Hair follicle dermal papilla cell (primary cell): ENCODE results near the gene PDIA6. TPM values are rescaled to one million over a fixed set of nuclear protein-coding genes. Genes with fewer than 3 reads are reported as not detected.

Source experiments
- small RNA-seq: library from RNA; depleted of rRNA; stranded (forward); fragments of <200 nt; gene quantifications from one replicate; pipeline ENCODE3, GENCODE V24; 2012
- total RNA-seq: library from RNA; depleted of rRNA; stranded (reverse); fragments of >200 nt; gene quantifications from 2 replicates; pipeline ENCODE4 v1.2.3, GENCODE V29; 2012

PDIA6 gene
- total RNA-seq = 250 and 307 TPM in 2 replicates

GRCh38 chr2:10812362-10813162 lies at the start of gene PDIA6:
Gene PDIA6 (minus strand): TSS chr2:10812785. CDS start chr2:10812696, 89 bp downstream.

Small RNA genes lying within 50 kb of the gene (small RNA-seq; reads per million reads assigned to genes)
- gene RNU7-138P = not detected
- not detected for gene RNU7-176P

Other genes with a start within 250 kb of the PDIA6 start
- gene NOL10, start 122.8 kb downstream of the PDIA6 start, total RNA-seq = 36.8 and 52.9 TPM in 2 replicates
- gene ATP6V1C2, start 91.2 kb downstream of the PDIA6 start, total RNA-seq = not detected in 2 replicates
- under 0.01 TPM in 1 of 2 replicates, not detected in the other for gene KCNF1, start 99.1 kb upstream of the PDIA6 start, total RNA-seq